ENCODE measurements around the gene ANKRD55. TPM values are rescaled to one million over a fixed set of nuclear protein-coding genes. Genes with fewer than 3 reads are reported as not detected.

The ANKRD55 gene
- total and polyA plus RNA-seq, 2 of the 8 experiments (the other 6 are each of a cell fraction or from before 2014, with no cell fraction given): not detected

DNA sequence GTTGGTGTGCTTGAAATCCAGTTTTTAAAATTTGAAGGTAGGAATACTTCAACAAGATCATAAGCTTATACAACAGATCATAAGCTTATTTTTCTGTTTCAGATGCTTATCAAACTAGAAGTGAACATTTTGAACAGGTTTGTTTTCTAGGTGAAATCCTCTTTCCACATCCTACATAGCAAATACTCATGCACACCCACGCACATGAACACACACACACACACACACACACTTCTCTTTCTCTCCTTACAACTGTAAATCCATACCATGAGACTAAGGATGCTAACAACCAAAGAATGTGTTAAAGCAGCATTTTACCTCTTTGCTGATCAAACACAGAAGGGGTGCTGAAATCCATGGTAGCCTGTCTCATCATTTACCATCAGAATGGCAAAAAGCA, 592 bp downstream of the ANKRD55 start:
- Histone ChIP-seq H4K20me1 (replicated peaks in 1 of 2; ENCODE audit: control insufficient read depth in 1 of 2, insufficient read depth in 2 of 2, low read length in 2 of 2) (no peaks in the 10 kb centered on the region), H2AK5ac (ENCODE audit: low read depth, low read length) (no peak overlapping the region), H4K91ac (replicated peaks; ENCODE audit: insufficient read length, low read length) (no peak overlapping the region), H3K79me1 (ENCODE audit: low read depth, low read length) (no peaks in the 10 kb centered on the region), H3K18ac (ENCODE audit: extremely low read depth, low read length) (no peak overlapping the region), H2AFZ (ENCODE audit: low read length) (no peak overlapping the region), H2BK5ac (ENCODE audit: low read depth, low read length) (no peak overlapping the region), H3K14ac (ENCODE audit: insufficient read length) (no peak overlapping the region), H3K4me1 (replicated peaks in 1 of 4; ENCODE audit: control insufficient read depth in 3 of 4, insufficient read depth in 4 of 4, low read length in 3 of 4) (peaks cover 0 to 4% (median 0%) of the 10 kb centered on the region in 4 experiments; a peak in 3 of 7 replicates), H3K4me2 (ENCODE audit: insufficient read depth in 1 of 2, low read depth in 2 of 2, low read length in 2 of 2) (no peak overlapping the region), H2BK15ac (ENCODE audit: low read length) (no peak overlapping the region), H3K4me3 (ENCODE audit: extremely low read depth in 1 of 4, insufficient read depth in 2 of 4, low read depth in 3 of 4, low read length in 4 of 4) (no peak overlapping the region), H3K23me2 (ENCODE audit: low read depth, low read length) (no peaks in the 10 kb centered on the region; the same call in 1 of the 2 replicates), H3K23ac (ENCODE audit: insufficient read length) (no peak overlapping the region), H3K9me3 (ENCODE audit: insufficient read depth in 2 of 2, low read depth in 1 of 2, low read length in 1 of 2) (no peaks in the 10 kb centered on the region), H3K27me3 (replicated peaks in 1 of 4; ENCODE audit: control insufficient read depth in 3 of 4, extremely low read depth in 1 of 4, insufficient read depth in 3 of 4, low read length in 3 of 4) (no peaks in the 10 kb centered on the region), H4K8ac (ENCODE audit: extremely low read depth, insufficient read depth, low read length) (no peak overlapping the region), H3K79me2 (ENCODE audit: control insufficient read depth in 1 of 2, insufficient read depth in 2 of 2, low read length in 2 of 2) (no peaks in the 10 kb centered on the region), H2BK20ac (ENCODE audit: low read length) (no peak overlapping the region), H4K5ac (ENCODE audit: insufficient read length, low read depth, low read length) (no peak overlapping the region), H2BK120ac (replicated peaks; ENCODE audit: low read depth, low read length) (no peak overlapping the region), H3K36me3 (ENCODE audit: control insufficient read depth in 2 of 4, insufficient read depth in 4 of 4, low read length in 3 of 4) (no peaks in the 10 kb centered on the region), H3K27ac (ENCODE audit: low read depth, low read length) (no peak overlapping the region), H3K56ac (replicated peaks; ENCODE audit: insufficient read length, low read depth, low read length) (no peak overlapping the region), H2BK12ac (ENCODE audit: low read depth, low read length) (no peak overlapping the region), H3K9ac (replicated peaks in 1 of 4; ENCODE audit: extremely low read depth in 1 of 4, low read depth in 3 of 4, low read length in 3 of 4) (no peak overlapping the region), H3K4ac (replicated peaks; ENCODE audit: insufficient read length, low read depth, low read length) (no peak overlapping the region)
- 100% methylated on average over 1 of the region's 1 CpG; no CpG with 5 or more reads in 1 of the 2 experiments for WGBS, 2 experiments (ENCODE audit: extremely low coverage in 1 of 2, insufficient coverage in 1 of 2, insufficient read length in 1 of 2, insufficient replicate concordance in 2 of 2, low coverage in 1 of 2, low lambda C conversion rate in 2 of 2, missing lambda C conversion rate in 1 of 2)
- ChIA-PET CTCF (ENCODE audit: partially characterized antibody) (interaction anchor here (0.6 to 1.1 kb wide), 3 partner anchors 31 to 297 kb away, joined by 3 to 4 read pairs (median 3); no protein-coding TSS in a partner anchor), POLR2A (ENCODE audit: partially characterized antibody) (no interaction called here)
- DNase-seq (ENCODE audit: low read depth in 1 of 2, low spot score in 2 of 2): no peak
- no peak for FAIRE-seq
- TF ChIP-seq JUND (IDR thresholded peaks at IDR 0.05; ENCODE audit: low read length): no peak
- no peak for TF ChIP-seq POLR2AphosphoS5 (IDR thresholded peaks at IDR 0.05; ENCODE audit: low read depth, low read length)
- no peak for TF ChIP-seq SP2 (IDR thresholded peaks at IDR 0.05; ENCODE audit: low read length)
- TF ChIP-seq RXRA (IDR thresholded peaks at IDR 0.05; ENCODE audit: insufficient read depth, low read depth, low read length): no peak
- TF ChIP-seq NANOG (IDR thresholded peaks at IDR 0.05; ENCODE audit: insufficient read depth, low read depth, low read length, poor library complexity, severe bottlenecking): no peak
- TF ChIP-seq TCF12 (IDR thresholded peaks at IDR 0.05; ENCODE audit: low read depth, low read length): no peak
- TF ChIP-seq SIRT6 (IDR thresholded peaks at IDR 0.05; ENCODE audit: low read length): no peak
- TF ChIP-seq KDM1A (IDR thresholded peaks at IDR 0.05; ENCODE audit: borderline replicate concordance, low read length): no peak
- no peak for TF ChIP-seq MAFK (IDR thresholded peaks at IDR 0.05; ENCODE audit: low read depth, low read length)
- TF ChIP-seq CTCF (IDR thresholded peaks at IDR 0.05; ENCODE audit: control extremely low read depth in 1 of 3, insufficient read depth in 1 of 3, low read depth in 1 of 3, low read length in 3 of 3): no peak
- TF ChIP-seq SRF (IDR thresholded peaks at IDR 0.05; ENCODE audit: low read depth, low read length): no peak
- TF ChIP-seq BCL11A (IDR thresholded peaks at IDR 0.05; ENCODE audit: low read depth in 2 of 2, low read length in 2 of 2): no peak
